KG1 (cell line): Measurements from ENCODE around the gene CLDN11.

ENCODE experiments used
- DNase-seq: peaks from one replicate; lab custom pipeline; 2025; lab: John Stamatoyannopoulos, UW

CLDN11 gene

DNA sequence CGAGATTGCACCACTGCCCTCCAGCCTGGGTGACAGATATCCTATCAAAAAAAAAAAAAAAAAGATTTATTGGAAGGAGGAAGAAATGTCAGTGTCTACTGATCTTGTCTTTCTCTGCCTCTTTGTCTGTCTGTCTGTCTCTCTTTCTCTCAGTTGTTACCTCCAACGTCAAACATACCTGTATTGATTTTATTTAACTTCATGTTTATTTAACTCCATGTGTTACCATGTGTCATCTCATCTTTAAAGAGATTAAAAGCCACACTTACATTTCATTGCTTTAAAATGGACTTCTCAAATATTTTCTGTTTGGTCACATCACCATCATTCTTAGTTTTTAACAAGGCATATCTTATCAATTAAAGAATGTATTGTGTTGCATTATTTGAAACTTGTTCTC lies 9.4 kb downstream of the CLDN11 start:
- DNase-seq, result no peak

DNA sequence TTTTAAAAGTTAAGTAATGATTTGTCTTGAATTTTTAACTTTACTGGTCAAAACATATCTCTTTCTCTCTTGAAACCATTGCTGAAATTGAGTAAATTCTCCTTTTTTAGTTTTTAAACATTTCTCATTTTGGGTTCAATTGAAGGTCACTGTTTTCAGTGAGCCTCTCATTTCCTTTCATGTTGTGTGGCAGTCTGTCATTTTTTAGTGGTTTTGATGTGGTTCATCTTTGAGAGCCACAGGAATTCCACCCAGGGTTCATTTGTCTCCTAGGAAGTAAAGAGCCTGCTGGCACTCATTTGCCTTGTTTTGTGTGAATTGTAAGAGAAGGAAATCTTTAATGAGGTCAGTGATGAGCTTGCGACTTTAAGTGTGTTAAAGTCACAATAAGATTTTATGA lies 10.4 kb downstream of the CLDN11 start:
- DNase-seq, result no peak

DNA sequence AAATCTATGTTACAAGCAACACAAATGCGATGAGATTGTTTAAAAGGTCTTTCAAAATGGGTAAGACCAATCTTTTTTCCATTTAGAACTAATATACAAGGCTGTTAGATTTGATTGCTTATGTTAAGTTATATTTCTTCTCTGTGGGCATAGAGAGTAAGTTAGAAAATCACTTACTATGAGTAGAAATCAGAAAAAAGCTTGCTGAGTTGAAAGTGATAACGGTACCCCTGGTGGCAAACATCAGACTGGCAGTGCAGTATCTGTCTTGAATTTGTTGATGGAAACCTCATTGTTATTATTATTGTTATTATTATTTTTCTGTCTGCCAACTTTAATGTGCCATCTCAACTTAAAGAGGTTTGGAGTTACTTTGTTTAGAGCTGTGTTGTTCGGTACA lies 12.4 kb downstream of the CLDN11 start:
- DNase-seq, result no peak

DNA sequence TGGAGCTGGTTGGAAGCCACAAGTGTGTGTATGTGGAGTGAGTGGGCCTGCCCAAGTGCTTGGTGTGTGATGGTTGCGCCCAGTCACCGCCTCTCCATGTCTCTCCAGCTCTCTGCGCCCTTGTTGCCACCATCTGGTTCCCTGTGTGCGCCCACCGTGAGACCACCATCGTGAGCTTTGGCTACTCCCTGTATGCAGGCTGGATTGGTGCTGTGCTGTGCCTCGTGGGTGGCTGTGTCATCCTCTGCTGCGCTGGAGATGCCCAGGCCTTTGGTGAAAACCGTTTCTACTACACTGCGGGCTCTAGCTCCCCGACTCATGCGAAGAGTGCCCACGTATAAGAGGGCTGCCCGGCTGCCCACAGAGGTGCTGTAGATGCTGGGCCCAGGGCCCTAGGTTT lies 13.7 kb downstream of the CLDN11 start:
- no peak for DNase-seq

DNA sequence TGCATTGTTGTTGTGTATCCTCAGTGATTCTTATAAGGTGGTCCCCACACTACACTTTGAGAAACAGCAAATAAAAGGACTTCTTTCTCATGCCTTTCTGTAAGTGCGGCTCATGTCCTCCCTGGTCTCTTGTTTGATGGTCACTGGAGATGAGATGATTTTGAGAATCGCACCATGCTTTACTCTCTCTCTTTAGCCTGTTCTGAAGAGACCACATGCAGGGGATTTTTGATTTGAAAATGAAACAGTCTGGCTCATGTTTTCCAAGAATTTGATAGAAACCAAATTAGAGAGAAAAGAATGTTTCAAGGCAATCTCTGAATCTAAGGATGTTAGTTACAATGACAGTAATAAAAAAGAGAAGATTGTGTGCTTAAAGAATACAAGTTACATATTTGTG lies 18.0 kb downstream of the CLDN11 start:
- no peak for DNase-seq

DNA sequence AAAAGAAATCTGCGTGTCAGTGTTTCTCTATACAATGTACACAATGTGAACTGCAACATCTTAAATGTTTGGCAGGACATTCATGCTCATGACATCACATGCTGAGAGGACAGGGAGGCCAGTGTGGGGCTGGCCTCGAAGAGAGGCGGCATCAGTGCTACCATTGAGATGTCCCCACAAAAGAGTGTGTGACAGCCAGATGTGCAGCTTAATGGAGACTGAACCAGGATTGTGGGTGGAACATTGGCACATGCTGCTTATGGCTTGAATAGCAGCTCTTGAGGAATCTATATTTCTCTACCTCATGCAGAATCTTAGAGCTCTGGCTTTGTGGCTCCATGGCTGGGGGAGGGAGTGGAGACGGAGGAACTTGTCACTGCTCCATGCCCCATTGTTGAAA lies 18.5 kb downstream of the CLDN11 start:
- no peak for DNase-seq

DNA sequence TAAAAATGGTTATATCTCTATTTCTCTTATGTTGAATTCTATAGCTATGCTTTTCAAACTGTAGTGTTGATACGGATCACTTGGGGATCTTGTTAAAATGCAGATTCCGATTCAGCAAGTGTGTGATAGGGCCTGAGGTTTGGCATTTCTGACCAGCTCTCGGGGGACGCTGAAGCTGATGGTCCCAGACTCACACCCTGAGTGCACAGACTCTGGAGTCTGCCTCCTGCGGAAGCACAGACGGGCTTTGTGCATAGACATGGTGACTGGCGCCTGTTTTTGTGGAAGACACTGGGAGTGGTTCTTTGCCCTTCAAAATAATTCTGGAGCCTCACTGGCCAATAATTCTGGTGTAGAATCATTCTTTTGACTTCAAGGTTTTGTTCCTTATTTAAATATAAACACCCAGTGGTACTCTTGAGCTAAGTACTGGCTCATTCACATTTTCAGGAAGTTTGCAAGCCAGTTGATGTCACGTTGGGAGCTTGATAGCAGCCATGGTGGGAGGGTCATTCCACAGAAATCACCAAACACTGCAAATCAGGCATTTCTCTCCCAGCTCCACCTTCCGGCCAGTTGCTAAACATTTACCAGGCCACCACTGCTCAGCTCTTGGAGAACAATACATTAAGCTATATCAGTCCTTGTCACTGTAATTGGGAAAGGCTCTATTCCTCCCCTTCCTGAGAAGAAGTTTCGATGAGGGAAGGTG lies 19.2 kb downstream of the CLDN11 start:
- no peak for DNase-seq

DNA sequence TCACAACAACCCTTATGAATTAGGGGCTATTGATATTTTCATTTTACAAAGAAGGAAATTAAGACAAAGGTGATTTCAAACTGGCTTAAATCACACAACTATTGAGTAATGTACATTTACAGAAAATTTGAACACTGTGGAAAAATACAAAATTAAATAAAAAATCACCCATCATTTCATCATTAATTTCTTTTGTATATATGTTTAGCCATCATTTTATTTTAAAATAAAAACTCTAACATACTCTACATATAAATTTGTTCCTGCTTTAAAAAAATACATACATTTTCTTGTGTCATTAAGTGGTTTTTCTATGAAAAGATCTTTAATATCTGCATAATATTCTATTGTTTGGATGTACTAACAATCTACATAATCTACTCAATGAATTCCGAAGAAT lies 20.2 kb downstream of the CLDN11 start:
- no peak for DNase-seq

DNA sequence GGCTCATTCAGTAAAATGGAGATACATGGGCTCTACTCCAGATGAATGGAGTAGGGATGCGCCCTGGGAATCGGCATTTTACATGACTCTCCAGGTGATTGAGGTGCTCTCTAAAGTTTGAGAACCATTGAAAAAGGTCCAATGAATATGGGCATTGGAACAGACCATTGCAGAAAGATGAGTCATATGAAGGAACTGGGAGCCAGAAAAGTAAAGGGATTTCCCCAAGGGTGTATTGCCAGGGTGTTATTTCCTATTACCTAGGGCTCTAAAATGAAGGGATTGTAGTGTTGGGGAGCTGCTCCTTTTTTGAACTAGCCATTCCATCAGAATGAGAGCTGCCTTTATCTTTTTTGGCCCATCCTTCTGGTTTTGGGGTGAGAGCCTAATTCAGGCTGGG lies 21.7 kb downstream of the CLDN11 start:
- no peak for DNase-seq

DNA sequence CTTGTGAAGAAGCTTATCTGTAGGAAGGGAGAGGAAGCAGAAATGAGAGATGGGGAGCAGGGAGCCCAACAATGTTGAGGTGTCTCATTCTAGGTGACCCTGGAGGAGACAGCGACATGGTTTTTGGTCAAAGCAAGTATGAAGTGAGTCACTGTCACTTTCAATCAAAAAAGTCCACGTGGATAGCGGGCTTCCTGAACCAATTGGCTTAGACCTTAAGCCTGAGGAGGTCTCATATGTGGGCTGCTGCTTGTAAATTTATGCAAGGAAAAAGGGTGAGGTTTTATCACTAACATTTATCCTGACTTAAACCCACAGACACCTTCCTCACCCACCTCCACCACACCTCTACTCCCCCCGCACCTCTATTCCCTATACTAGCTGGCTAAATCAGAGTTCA lies 22.7 kb downstream of the CLDN11 start:
- DNase-seq, result no peak

DNA sequence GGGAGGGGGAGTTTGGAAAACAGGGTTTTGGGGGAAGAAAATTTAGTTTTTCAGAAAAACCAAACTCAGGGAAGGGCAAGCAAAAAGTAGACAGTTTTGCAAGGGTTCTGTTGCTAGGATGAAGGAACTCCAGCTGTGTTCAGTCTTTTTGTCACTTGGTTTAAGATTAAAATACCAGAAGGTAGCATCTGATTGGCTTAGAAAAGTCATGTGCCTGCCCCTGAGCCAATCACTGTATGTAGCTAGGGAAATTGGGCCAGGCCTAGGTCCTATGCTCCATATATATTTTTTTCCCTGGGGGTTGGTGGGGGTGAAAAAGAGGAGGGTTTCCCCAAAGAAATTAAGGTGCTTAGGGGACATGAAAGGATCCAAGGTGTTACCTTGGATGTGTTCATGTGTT lies 24.3 kb downstream of the CLDN11 start:
- no peak for DNase-seq

DNA sequence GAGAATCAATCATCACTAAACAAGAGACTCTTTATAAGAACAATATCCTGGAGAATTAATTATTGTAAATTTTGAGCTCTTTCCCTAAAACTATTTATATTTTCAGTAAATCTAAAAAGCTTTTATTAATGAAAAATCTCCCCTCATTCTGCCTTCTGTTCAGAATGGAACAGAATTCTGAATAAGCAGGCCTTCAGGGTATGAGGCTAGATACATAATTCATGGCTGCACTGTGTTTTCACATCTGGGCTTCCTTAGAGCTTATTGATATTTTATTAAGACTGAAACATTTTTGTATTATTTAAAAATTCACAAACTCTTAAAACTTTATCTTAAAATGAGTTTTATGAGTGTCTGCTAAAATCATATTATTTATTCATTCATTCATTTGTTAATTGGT lies 24.8 kb downstream of the CLDN11 start:
- DNase-seq, result no peak

DNA sequence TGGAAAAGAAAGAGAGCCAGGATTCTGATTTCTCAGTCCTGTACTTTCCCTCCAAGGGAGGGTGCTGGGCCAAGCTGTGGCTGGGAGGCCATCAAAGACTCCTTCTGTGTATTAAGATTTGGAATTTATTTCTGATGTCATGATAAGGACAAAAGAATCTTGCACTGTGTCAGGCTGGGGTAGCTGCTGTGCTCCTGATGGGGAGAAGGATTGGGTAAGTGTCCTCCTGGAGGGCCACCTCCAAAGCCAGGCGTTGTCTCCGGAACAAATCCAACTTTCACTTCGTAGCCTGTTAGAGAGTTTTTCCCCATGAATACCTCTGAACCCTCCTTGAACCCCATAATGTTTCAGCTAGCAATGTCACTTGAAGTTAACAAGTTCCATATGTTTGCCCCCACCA lies 29.9 kb downstream of the CLDN11 start:
- DNase-seq, result no peak

DNA sequence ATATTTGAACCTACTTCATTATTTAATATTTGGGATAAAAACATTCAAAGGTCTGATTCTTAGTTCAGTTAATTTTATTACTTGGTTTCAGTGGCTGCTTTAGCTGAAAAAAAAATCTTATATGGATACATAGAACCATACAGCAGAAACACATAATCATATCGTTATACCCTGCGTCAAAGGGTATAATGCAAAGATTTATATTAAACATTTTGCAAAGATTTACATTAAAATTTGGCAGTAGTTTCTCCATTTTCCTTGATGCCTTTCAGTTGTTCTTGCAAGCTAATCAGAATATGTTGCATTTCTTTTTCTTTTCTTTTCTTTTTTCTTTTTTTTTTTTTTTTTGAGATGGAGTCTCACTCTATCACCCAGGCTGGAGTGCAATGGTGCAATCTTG lies 31.4 kb downstream of the CLDN11 start:
- DNase-seq, result no peak

DNA sequence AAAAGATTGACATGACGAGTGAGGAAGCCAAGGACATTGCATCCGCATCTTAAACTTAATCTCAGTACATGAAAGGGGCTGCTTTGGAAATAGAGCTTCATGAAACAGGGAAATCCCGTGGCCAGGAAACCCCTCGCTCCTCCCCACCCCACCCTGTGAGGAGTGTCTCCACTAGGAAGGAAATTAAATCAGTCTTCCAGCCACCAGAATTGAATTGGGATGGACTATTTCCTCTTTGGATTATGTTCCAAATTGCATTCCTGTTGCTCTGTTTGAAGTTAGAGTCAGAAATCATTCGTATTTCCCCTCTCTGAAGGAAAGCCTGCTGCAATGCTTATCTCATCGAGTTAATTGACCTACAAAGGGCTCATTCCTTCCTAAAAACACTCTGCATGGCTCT lies 35.8 kb downstream of the CLDN11 start:
- DNase-seq, result no peak

DNA sequence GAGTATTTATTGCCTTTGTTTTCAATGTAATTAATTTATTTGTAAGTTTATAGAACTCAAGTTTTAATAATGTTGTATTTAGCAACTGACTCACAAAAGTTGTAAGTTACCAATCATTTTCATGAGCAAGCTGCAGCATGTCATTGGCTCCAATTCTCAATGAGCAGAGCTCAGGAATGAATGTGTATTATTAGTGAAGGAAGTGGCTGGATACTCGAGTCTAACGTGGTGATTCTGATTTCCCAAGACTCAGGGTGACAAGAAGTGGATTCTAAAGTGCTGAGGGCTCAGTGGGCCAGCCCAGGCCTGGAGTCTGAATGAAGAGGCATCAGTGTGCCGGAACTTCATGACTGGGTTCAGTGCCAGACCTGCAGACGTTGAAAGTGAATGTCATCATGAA lies 39.6 kb downstream of the CLDN11 start:
- no peak for DNase-seq

DNA sequence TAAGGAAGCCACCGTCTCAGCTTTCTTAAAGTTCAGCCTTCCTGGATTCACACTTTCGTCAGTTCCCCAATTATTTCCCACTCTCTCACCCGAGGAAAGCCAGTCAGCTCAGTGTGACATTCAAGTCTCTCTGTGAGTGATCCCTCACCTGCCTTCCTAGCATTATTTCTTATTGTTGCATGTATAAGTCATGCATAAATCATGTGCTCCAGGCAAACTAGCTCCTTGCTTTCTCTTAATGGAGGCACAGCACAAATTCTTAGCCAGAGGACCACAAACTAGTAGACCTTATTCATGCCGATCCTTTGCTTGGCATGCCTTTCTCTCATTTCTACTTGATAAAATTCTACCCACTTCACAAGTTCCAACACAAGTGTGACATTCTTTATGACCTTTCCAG lies 44.3 kb downstream of the CLDN11 start:
- no peak for DNase-seq

DNA sequence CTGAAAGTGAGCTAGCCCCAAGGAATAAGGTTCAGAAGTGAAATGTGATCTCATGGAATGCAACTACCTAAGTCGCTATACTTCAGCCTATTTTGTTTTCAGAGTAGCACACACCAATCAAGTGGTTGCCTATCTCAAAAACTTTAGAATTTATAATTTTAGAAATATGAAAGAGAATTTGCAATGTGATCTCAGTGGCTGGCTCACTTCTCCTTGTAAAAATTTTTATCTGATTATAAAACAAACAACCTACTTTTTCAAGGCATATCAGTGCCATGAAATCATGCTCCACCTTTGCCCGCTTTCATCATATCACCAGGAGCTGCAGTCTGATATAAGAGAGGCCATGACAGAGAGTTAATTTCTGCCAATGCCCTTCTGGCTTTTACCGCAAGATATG lies 47.3 kb downstream of the CLDN11 start:
- no peak for DNase-seq

DNA sequence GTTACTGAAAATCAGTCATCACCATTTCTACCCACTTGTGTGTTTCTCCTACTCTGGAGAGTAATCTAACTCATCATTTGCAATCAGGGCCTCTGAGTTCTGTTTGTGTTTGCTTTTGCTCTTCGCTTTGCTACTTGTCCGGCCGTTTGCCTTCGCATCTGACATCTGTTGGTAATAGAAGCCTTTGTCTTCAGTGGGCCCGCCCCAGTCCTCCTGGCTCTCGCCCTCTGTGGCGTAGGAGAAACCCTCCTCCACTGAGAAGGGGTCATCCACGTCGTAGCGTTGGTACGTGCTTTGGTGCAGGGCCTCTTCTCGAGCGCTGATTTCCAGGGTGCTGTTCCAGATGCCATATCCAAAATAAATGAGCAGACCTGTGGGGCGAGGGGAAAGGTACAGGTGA lies 48.3 kb downstream of the CLDN11 start:
- DNase-seq, result no peak

DNA sequence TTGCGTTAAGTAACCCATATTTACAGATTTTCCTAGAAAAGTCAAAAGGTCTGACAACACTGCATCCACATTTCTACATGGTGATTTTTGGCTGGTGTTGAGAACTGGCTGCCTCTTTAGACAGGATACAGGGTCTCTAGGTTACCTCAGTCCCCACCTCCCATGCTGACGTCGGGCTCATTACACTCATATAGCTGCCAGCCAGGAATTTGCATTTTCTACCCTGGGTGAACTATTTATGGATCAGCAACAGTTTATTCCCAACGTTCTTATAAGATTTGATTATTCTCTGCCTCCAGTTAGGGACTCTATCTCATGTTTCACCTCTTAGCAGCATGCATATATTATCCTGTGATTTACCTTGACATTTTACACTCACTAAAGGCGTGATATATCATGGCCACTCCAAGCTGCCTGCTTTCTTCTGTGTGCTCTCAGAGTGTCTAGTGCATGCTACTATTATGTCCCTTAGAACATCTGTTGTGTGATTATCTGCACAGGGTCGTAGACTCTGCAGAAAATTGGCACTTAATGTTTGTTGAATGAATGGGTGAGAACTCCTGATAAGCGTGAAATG lies 49.0 kb downstream of the CLDN11 start:
- DNase-seq, result no peak

DNA sequence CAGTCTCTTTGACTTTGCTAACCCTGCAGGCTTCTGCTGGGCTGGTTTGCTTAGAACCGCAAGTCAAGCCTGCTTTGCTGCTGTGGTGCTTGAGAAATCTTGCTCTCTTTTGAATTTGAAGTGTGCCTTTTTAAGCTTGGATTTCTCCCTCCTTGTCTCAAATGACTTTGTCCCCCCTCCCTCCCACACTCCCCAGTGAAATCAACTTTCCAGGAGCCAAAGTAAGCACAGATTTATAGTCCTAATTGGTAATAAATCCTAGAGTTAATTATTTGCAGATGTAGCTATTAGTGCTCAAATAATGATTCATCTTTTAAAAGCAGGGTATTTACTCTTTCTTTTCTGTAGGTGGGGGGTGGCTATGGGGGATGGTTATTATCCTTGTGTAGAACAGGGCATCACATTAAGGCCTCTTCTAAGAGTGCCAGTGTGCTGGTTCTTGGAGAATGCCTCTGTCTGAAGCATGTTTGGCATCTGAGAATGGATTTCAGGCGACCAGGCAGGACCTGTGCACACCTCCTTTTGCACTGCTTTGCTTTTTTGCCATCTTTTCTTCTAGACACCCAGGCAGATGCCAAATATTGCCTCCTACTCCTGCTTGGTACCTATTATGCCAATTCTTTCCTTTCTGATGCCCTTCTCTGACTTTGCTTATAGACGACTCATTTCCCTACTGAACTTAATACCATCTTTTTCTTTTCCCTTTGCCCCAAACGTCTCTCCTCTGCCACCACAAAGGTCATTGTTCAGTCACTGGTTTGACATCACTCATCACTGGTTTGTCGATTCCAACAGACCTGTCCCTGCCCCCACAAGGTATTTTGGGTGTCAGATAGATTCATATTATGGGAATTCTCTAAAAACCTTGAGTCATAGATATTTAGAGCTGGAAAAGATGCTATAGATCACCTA lies 50.7 kb downstream of the CLDN11 start:
- DNase-seq, result no peak

DNA sequence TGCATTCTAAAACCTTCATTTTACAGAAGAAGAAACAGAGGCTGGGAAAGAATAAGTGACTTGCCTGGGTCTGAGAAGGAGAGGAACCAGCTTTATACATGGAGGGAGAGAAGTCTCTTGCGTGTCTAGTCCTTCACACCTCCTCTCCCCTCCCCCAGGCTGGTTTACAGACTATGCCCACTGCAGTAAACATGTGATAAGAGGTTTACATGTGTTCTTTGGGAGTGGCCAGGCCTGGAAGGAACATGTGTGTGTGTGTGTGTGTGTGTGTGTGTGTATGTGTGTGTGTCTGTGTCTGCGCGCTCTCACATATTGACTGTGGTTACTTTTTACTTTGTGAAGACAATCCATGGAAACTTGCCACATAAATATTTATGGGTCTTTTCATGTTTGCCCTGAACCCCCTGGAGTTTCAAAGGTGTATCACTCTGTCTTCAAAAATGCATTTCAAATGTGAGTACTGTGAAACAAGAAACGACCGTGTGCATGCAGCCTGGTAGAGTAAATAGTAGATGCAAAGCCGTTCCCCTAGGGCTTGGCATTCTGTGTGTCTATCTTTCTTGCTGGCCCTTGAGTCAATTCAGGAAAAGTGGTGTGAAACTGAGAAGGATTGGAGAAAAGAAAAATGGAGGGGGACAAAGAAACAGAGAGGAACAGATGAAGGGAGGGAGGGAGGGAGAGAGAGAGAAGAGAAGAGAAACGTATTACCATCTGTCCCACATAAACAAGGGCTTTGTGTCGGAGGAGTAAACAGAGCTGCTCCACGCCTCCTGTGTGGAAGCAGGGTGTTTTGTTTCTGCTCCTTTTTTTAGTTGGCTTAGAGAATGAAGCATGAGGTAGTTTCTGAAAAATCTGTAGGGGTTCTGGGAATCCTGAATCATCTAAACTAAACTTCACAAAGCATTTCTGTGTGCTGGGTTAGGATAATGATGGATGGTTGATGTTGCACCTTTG lies 51.7 kb downstream of the CLDN11 start:
- no peak for DNase-seq
